B cell (primary cell): Measurements from ENCODE around the gene COLEC12.

Experiments used
- EZH2 ChIP-seq: IDR thresholded peaks from 2 replicates; pipeline ENCODE4 v1.6.1; 2012; ENCODE audit warnings: borderline replicate concordance, low read depth, mild to moderate bottlenecking, moderate library complexity, low read length; ENCODE audit not compliant: insufficient read depth, poor library complexity, severe bottlenecking
- TF ChIP-seq, protein P1 (sequence below): fragments of 200-600 bp; IDR thresholded peaks from one replicate; pipeline ENCODE4 v1.8.0; 2022; ENCODE audit warnings: antibody characterized with exemption, mild to moderate bottlenecking

DNA sequence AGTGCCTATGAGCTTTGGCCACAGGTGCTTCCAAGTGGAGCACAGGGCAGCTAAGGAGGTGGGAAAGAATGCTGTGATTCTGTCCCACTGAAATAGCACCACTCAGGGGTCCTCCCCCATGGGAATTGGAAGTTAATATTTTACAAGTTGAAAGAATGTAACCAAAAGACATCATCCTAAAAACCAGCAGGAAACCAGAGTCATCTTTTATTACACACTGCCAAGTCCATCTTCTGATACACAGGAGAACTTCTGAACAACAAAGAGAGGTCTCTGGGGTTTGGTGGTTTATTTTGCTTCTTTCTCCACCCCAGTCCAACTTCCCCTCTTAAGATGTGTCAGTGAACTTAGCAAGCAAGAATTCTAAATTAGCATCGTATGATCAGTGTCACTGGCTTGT lies 47.7 kb downstream of the COLEC12 start:
- TF ChIP-seq EZH2: no peak
- TF ChIP-seq, protein P1, sequence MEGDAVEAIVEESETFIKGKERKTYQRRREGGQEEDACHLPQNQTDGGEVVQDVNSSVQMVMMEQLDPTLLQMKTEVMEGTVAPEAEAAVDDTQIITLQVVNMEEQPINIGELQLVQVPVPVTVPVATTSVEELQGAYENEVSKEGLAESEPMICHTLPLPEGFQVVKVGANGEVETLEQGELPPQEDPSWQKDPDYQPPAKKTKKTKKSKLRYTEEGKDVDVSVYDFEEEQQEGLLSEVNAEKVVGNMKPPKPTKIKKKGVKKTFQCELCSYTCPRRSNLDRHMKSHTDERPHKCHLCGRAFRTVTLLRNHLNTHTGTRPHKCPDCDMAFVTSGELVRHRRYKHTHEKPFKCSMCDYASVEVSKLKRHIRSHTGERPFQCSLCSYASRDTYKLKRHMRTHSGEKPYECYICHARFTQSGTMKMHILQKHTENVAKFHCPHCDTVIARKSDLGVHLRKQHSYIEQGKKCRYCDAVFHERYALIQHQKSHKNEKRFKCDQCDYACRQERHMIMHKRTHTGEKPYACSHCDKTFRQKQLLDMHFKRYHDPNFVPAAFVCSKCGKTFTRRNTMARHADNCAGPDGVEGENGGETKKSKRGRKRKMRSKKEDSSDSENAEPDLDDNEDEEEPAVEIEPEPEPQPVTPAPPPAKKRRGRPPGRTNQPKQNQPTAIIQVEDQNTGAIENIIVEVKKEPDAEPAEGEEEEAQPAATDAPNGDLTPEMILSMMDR: no peak
